ENCODE data around the gene STAB1. TPM values are rescaled to one million over a fixed set of nuclear protein-coding genes. Genes with fewer than 3 reads are reported as not detected.
A peak's percentile ranks its signal among the peaks of the same experiment; 100 is the strongest.
"Not testable (repeated sequence)": the region's sequence is repeated elsewhere in the genome, so short reads cannot be mapped to it uniquely, and the experiment has no call there.

Gene STAB1
- total RNA-seq, 1 donor from 2014 or later: 71.5 TPM

GRCh38 chr3:52523386-52524257 is 28.5 kb downstream of the STAB1 start:
- DNase-seq (ENCODE audit: low spot score): no peak

GRCh38 chr3:52524258-52524751 is 29.2 kb downstream of the STAB1 start:
- ATAC-seq (no peak), DNase-seq (ENCODE audit: low spot score) (no peak)

More at GRCh38 chr3:52523386-52524257, 28.5 kb downstream of the STAB1 start:
- ATAC-seq: no peak

GRCh38 chr3:52524752-52525679 is 29.9 kb downstream of the STAB1 start:
- ATAC-seq: peak; percentile 13
- DNase-seq (ENCODE audit: low spot score): no peak

GRCh38 chr3:52525680-52526561 is 30.8 kb downstream of the STAB1 start:
- no peak for DNase-seq (ENCODE audit: low spot score)
- no peak for ATAC-seq

GRCh38 chr3:52526671-52527038 is 31.5 kb downstream of the STAB1 start:
- ATAC-seq; DNase-seq (ENCODE audit: low spot score): not testable (repeated sequence)

- DNase-seq (ENCODE audit: low spot score) (no peak), ATAC-seq (peak; percentile 18)
These were observed 32.0 kb downstream of the STAB1 start for GRCh38 chr3:52527039-52527731.

- DNase-seq (ENCODE audit: low spot score): no peak
- no peak for ATAC-seq
These were observed 32.8 kb downstream of the STAB1 start for GRCh38 chr3:52527732-52528585.

GRCh38 chr3:52528586-52529375 is 33.6 kb downstream of the STAB1 start:
- no peak for ATAC-seq
- no peak for DNase-seq (ENCODE audit: low spot score)

- DNase-seq (ENCODE audit: low spot score) (no peak), ATAC-seq (no peak)
These were observed 34.5 kb downstream of the STAB1 start for GRCh38 chr3:52529376-52530333.

- DNase-seq (ENCODE audit: low spot score) (no peak), ATAC-seq (no peak)
These were observed 36.0 kb downstream of the STAB1 start for GRCh38 chr3:52530918-52531826.

GRCh38 chr3:52531860-52532516 is 36.9 kb downstream of the STAB1 start:
- ATAC-seq (no peak), DNase-seq (ENCODE audit: low spot score) (no peak)

- DNase-seq (ENCODE audit: low spot score): peak; percentile 45
- ATAC-seq: no peak
These were observed 37.3 kb downstream of the STAB1 start for GRCh38 chr3:52532517-52532837.

- DNase-seq (ENCODE audit: low spot score): peak; percentile 49
These were observed 37.9 kb downstream of the STAB1 start for GRCh38 chr3:52532838-52533622.

GRCh38 chr3:52533623-52534280 is 38.6 kb downstream of the STAB1 start, which contains the start of gene NT5DC2:
Gene NT5DC2 (minus strand): TSS chr3:52533857. CDS start chr3:52533737, 120 bp downstream.
- peak; percentile 60 for DNase-seq (ENCODE audit: low spot score)
- ATAC-seq: peak; percentile 27

More at GRCh38 chr3:52532838-52533622, 37.9 kb downstream of the STAB1 start:
- no peak for ATAC-seq

Data from left lobe of liver (tissue), 2 donors.